Measurements from ENCODE around the gene PDE6H. TPM values are rescaled to one million over a fixed set of nuclear protein-coding genes. Genes with fewer than 3 reads are reported as not detected.

The PDE6H gene
- total RNA-seq, 1 experiment from 2014 or later: not detected

DNA sequence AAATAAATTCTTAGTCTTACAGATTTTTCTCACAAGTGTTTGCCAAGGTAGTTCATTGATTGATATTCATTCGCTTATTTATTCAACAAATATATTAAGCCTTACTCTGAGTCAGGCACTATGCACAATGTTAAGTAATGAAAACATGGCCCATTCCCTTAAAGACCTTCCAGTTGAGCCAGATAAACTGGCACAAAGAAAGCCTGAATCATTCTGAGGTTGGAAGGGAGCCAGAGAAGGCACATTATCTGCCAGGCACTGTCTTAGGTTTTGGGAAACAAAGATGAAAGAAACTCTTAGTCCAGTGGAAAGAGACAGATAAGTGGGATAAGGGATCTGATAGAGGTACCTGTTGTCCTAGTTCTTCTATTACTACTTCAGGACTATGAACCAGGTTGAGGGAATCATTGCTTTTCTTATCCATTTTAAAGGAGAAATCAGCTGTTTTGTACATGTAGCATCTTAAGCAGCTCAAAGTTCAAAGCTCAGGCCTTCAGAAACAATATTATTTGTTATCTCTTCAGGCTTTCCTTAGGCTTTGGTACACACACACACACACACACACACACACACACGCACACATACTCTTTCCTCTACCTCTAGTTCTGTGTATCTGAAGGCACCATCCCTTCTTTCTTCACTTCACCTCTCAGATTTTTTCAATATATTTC is 27.0 kb downstream of the PDE6H start:
- POLR2A ChIA-PET (ENCODE audit: unreplicated experiment): no interaction called here
- Histone ChIP-seq H4K20me1 (ENCODE audit: insufficient read depth) (no peaks in the 10 kb centered on the region), H3F3A (ENCODE audit: insufficient read depth, low read depth) (no peaks in the 10 kb centered on the region), H3K4me1 (replicated peaks; ENCODE audit: insufficient read depth) (peaks cover 15% of the 10 kb centered on the region), H3K79me2 (ENCODE audit: low read depth) (no peaks in the 10 kb centered on the region), H3K9me3 (ENCODE audit: insufficient read depth, low read depth) (no peaks in the 10 kb centered on the region), H3K4me3 (no peak overlapping the region), H3K9me2 (ENCODE audit: insufficient read depth) (peaks cover 2% of the 10 kb centered on the region; the same call in 1 of the 2 replicates), H2AFZ (no peak overlapping the region), H3K36me3 (ENCODE audit: low read depth) (no peaks in the 10 kb centered on the region), H3K27ac (no peak overlapping the region), H3K27me3 (ENCODE audit: insufficient read depth, low read depth) (no peaks in the 10 kb centered on the region), H3K4me2 (no peak overlapping the region)
- BruUV-seq (replicated peaks): no TSS peak
- peak in 1 of 2 experiments; percentile 12 for DNase-seq
- TF ChIP-seq, protein P1, sequence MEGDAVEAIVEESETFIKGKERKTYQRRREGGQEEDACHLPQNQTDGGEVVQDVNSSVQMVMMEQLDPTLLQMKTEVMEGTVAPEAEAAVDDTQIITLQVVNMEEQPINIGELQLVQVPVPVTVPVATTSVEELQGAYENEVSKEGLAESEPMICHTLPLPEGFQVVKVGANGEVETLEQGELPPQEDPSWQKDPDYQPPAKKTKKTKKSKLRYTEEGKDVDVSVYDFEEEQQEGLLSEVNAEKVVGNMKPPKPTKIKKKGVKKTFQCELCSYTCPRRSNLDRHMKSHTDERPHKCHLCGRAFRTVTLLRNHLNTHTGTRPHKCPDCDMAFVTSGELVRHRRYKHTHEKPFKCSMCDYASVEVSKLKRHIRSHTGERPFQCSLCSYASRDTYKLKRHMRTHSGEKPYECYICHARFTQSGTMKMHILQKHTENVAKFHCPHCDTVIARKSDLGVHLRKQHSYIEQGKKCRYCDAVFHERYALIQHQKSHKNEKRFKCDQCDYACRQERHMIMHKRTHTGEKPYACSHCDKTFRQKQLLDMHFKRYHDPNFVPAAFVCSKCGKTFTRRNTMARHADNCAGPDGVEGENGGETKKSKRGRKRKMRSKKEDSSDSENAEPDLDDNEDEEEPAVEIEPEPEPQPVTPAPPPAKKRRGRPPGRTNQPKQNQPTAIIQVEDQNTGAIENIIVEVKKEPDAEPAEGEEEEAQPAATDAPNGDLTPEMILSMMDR (conservative IDR thresholded peaks at IDR 0.05): no peak
- TF ChIP-seq EZH2 (IDR thresholded peaks at IDR 0.05; ENCODE audit: low read depth): no peak
- intact Hi-C loops (cut with micrococcal nuclease; ENCODE audit: unreplicated experiment): loop anchor here (5.0 to 10.0 kb wide), 2 partner anchors 485 to 522 kb away; no protein-coding TSS in a partner anchor
- CTCF ChIA-PET: no interaction called here

DNA sequence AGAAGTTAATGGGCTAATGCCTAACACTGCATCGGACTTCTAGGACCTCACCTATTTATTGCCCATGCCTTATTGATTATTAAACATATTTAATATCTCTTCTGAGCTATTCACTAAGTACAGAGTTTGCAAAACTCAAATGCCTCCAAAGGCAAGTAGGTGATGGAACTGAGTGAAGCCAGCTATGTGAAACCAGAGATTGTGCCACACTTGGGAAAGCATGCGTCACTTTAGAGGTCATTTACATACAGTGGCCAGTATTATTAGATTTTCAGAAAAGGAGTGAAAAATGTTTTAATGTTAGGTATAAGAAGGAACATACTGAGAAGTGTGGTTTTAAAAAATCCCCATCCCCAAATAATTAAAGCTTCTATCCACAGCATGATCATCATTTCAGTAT is 27.7 kb downstream of the PDE6H start:
- H3K4me3 ChIP-seq: no peak overlapping the region
- DNase-seq: no peak
- no peaks in the 10 kb centered on the region for H3K36me3 ChIP-seq (ENCODE audit: low read depth)
- H2AFZ ChIP-seq: no peak overlapping the region
- peaks cover 7% of the 10 kb centered on the region for H3K4me1 ChIP-seq (replicated peaks; ENCODE audit: insufficient read depth)
- no TSS peak for BruUV-seq (replicated peaks)
- H3K27me3 ChIP-seq (ENCODE audit: insufficient read depth, low read depth): no peaks in the 10 kb centered on the region
- H4K20me1 ChIP-seq (ENCODE audit: insufficient read depth): no peaks in the 10 kb centered on the region
- H3K79me2 ChIP-seq (ENCODE audit: low read depth): no peaks in the 10 kb centered on the region
- H3K27ac ChIP-seq: no peak overlapping the region
- TF ChIP-seq, protein P1 (conservative IDR thresholded peaks at IDR 0.05): no peak
- no peak for TF ChIP-seq EZH2 (IDR thresholded peaks at IDR 0.05; ENCODE audit: low read depth)
- H3F3A ChIP-seq (ENCODE audit: insufficient read depth, low read depth): no peaks in the 10 kb centered on the region
- peaks cover 3% of the 10 kb centered on the region; the same call in 1 of the 2 replicates for H3K9me2 ChIP-seq (ENCODE audit: insufficient read depth)
- no peaks in the 10 kb centered on the region for H3K9me3 ChIP-seq (ENCODE audit: insufficient read depth, low read depth)
- intact Hi-C loops (cut with micrococcal nuclease; ENCODE audit: unreplicated experiment): no loop called here
- H3K4me2 ChIP-seq: no peak overlapping the region
- ChIA-PET POLR2A (ENCODE audit: unreplicated experiment) (interaction anchor here (0.7 kb wide), 1 partner anchor 201 kb away, joined by 3 read pairs; no protein-coding TSS in a partner anchor), CTCF (no interaction called here)

DNA sequence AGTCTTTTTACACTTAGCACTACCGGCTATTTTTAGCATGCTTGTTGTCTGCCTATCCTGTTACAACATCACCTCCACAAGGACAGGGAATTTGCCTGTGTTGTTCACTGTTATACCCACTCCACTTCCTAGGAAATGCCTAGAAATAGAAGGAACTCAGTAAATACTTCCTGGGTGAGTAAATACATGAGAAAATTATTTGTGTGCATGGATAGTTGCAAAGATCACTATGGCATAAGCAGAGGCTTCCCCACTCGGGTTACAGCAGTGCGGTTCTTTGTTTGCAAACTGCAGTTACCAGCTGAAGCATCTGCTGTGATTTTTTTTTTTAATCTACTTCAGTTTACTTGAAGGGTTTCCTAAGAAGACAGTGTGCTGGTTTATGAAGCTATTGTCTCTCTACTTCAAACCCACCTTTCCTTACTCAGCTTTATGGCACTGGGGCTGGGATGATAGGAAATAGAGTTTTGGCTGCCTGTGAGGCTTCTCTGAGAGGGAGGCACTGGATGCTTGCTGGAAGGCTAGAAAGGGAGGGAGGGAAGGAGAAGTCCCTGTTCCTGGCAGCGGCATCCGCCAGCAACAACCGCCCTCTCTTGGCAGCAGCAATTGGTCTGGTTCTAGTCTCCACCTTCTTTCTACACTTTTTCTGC is 29.0 kb downstream of the PDE6H start:
- Histone ChIP-seq H3K36me3 (ENCODE audit: low read depth) (no peaks in the 10 kb centered on the region), H3K4me2 (no peak overlapping the region), H3K9me3 (ENCODE audit: insufficient read depth, low read depth) (no peaks in the 10 kb centered on the region), H3K27me3 (ENCODE audit: insufficient read depth, low read depth) (no peaks in the 10 kb centered on the region), H3K79me2 (ENCODE audit: low read depth) (no peaks in the 10 kb centered on the region), H3K27ac (no peak overlapping the region), H3K4me3 (no peak overlapping the region), H2AFZ (no peak overlapping the region), H3F3A (ENCODE audit: insufficient read depth, low read depth) (no peaks in the 10 kb centered on the region), H3K4me1 (replicated peaks; ENCODE audit: insufficient read depth) (peaks cover 7% of the 10 kb centered on the region; the same call in 1 of the 2 replicates), H3K9me2 (ENCODE audit: insufficient read depth) (peaks cover 3% of the 10 kb centered on the region; the same call in 1 of the 2 replicates), H4K20me1 (ENCODE audit: insufficient read depth) (no peaks in the 10 kb centered on the region)
- CTCF ChIA-PET: no interaction called here
- DNase-seq: no peak
- POLR2A ChIA-PET (ENCODE audit: unreplicated experiment): no interaction called here
- TF ChIP-seq EZH2 (IDR thresholded peaks at IDR 0.05; ENCODE audit: low read depth): no peak
- TF ChIP-seq, protein P1 (conservative IDR thresholded peaks at IDR 0.05): no peak
- intact Hi-C loops (cut with micrococcal nuclease; ENCODE audit: unreplicated experiment): no loop called here
- BruUV-seq (replicated peaks): no TSS peak
